Ishikawa (cell line): ENCODE results near the gene EPAS1.

Source experiments
- CREB1 ChIP-seq: IDR thresholded peaks from 2 replicates; pipeline ENCODE4 v1.6.1; 2012; ENCODE audit warnings: low read depth
- EGR1 ChIP-seq: IDR thresholded peaks from 2 replicates; pipeline ENCODE4 v1.6.1; 2012
- EP300 ChIP-seq: IDR thresholded peaks from 2 replicates; pipeline ENCODE4 v1.6.1; 2012; ENCODE audit warnings: borderline replicate concordance
- FOXM1 ChIP-seq: IDR thresholded peaks from 2 replicates; pipeline ENCODE4 v1.6.1; 2012; ENCODE audit warnings: low read depth, borderline replicate concordance
- RAD21 ChIP-seq: IDR thresholded peaks from 2 replicates; pipeline ENCODE4 v1.6.1; 2012; ENCODE audit warnings: low read depth
- TAF1 ChIP-seq: IDR thresholded peaks from 2 replicates; pipeline ENCODE4 v1.6.1; 2012; ENCODE audit warnings: low read depth, mild to moderate bottlenecking
- YY1 ChIP-seq: IDR thresholded peaks from 2 replicates; pipeline ENCODE4 v1.6.1; 2012; ENCODE audit warnings: low read depth
- ZBTB7A ChIP-seq: IDR thresholded peaks from 2 replicates; pipeline ENCODE4 v1.6.1; 2012; ENCODE audit warnings: low read depth
- TF ChIP-seq, protein P1 (sequence below): IDR thresholded peaks from 2 replicates; pipeline ENCODE4 v1.6.1; 2012; ENCODE audit warnings: low read depth, mild to moderate bottlenecking

DNA sequence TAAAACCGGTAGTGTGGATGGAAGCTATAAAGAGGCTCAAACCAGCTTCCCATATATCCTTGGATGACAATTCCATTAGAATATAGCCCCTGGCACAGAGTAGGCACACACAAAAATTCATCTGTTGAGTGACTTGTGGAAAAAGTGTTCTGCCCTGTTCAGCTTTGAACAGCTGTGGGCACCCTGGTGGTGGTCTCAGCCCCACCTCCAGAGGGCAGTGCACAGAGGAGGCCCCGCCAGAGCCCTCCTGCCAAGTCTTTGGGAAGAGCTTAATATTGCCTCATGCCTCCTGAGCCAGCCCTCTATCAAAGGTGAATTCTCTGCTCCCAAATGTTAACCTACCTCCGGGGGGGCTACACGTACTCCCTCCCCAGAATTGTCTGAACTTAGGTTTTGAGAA, 30.4 kb downstream of the EPAS1 start:
- no peak for TF ChIP-seq EGR1
- no peak for TF ChIP-seq TAF1
- no peak for TF ChIP-seq CREB1
- no peak for TF ChIP-seq EP300
- no peak for TF ChIP-seq RAD21
- no peak for TF ChIP-seq YY1
- TF ChIP-seq FOXM1 = no peak
- TF ChIP-seq ZBTB7A = no peak
- TF ChIP-seq, protein P1, sequence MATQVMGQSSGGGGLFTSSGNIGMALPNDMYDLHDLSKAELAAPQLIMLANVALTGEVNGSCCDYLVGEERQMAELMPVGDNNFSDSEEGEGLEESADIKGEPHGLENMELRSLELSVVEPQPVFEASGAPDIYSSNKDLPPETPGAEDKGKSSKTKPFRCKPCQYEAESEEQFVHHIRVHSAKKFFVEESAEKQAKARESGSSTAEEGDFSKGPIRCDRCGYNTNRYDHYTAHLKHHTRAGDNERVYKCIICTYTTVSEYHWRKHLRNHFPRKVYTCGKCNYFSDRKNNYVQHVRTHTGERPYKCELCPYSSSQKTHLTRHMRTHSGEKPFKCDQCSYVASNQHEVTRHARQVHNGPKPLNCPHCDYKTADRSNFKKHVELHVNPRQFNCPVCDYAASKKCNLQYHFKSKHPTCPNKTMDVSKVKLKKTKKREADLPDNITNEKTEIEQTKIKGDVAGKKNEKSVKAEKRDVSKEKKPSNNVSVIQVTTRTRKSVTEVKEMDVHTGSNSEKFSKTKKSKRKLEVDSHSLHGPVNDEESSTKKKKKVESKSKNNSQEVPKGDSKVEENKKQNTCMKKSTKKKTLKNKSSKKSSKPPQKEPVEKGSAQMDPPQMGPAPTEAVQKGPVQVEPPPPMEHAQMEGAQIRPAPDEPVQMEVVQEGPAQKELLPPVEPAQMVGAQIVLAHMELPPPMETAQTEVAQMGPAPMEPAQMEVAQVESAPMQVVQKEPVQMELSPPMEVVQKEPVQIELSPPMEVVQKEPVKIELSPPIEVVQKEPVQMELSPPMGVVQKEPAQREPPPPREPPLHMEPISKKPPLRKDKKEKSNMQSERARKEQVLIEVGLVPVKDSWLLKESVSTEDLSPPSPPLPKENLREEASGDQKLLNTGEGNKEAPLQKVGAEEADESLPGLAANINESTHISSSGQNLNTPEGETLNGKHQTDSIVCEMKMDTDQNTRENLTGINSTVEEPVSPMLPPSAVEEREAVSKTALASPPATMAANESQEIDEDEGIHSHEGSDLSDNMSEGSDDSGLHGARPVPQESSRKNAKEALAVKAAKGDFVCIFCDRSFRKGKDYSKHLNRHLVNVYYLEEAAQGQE = no peak
